Measurements from ENCODE around the gene FAM219B. TPM values are rescaled to one million over a fixed set of nuclear protein-coding genes. Genes with fewer than 3 reads are reported as not detected.
A peak's percentile ranks its signal among the peaks of the same experiment; 100 is the strongest.

FAM219B gene
- total RNA-seq, 2 experiments from 2014 or later: 21.5 to 26.8 TPM

GRCh38 chr15:74870436-74871215 lies 36.0 kb downstream of the FAM219B start:
- intact Hi-C loops (cut with DNase I, micrococcal nuclease): no loop called here
- CTCF ChIA-PET: interaction anchor here (0.8 to 2.0 kb wide), 8 partner anchors 13 to 83 kb away, joined by 3 to 8 read pairs (median 4); partner anchors contain the start of genes FAM219B and ULK3
- peaks cover 41% of the 10 kb centered on the region for H3K36me3 Mint-ChIP-seq (ENCODE audit: low read depth)

DNA sequence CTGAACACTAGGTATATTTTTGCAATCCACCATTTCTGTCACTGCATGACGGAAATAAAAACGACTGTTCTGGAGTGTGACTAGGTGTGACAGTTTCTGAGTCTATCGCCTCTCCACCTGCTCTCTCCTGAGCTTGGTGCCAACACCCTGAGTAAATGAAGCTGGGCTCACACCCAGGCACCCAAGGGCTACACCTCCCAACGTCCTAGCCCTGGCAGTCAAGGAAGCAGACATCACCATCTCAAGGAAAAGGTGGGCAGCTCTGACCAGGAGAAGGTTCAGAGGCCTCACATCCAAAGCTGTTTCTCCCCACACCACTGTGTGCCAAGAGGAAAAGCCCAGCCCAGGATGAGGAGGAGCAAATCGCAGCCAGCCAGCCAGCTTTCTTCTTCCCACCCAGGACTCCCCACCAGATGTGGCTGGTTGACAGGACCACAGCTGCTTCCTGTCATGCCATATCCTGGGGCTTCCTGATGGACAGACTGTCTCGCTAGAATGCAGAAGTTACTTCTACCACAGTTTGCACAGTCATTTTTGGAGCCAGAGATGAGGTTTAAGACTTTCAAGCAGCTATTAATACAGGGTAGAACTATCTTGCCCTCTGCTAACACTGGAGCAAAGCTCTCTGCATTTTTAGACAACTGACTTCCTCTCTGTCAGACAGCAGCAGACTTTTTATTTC lies 36.8 kb downstream of the FAM219B start:
- no peaks in the 10 kb centered on the region for H3K27me3 ChIP-seq (ENCODE audit: control insufficient read depth in 1 of 2, insufficient read depth in 2 of 2, low read length in 2 of 2)
- ATAC-seq (ENCODE audit: poor library complexity) (no peak), DNase-seq (peak in 4 of 14 experiments; percentile 23 to 64 (median 56))
- Mint-ChIP-seq H3K4me3 (peak overlapping the region; percentile 86), H3K36me3 (ENCODE audit: low read depth) (peaks cover 45% of the 10 kb centered on the region), H3K27me3 (no peaks in the 10 kb centered on the region), H3K9me3 (no peaks in the 10 kb centered on the region), H3K4me1 (ENCODE audit: low read depth) (peaks cover 74% of the 10 kb centered on the region), H3K27ac (peak overlapping the region; percentile 72)
- peaks cover 13% of the 10 kb centered on the region for H3K36me3 ChIP-seq (ENCODE audit: insufficient read depth, low read length)
- CTCF ChIA-PET: interaction anchor here (0.8 to 2.0 kb wide), 8 partner anchors 13 to 83 kb away, joined by 3 to 8 read pairs (median 5); partner anchors contain the start of genes FAM219B and ULK3
- TF ChIP-seq, protein P1, sequence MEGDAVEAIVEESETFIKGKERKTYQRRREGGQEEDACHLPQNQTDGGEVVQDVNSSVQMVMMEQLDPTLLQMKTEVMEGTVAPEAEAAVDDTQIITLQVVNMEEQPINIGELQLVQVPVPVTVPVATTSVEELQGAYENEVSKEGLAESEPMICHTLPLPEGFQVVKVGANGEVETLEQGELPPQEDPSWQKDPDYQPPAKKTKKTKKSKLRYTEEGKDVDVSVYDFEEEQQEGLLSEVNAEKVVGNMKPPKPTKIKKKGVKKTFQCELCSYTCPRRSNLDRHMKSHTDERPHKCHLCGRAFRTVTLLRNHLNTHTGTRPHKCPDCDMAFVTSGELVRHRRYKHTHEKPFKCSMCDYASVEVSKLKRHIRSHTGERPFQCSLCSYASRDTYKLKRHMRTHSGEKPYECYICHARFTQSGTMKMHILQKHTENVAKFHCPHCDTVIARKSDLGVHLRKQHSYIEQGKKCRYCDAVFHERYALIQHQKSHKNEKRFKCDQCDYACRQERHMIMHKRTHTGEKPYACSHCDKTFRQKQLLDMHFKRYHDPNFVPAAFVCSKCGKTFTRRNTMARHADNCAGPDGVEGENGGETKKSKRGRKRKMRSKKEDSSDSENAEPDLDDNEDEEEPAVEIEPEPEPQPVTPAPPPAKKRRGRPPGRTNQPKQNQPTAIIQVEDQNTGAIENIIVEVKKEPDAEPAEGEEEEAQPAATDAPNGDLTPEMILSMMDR (IDR thresholded peaks at IDR 0.05): no peak
- intact Hi-C loops (cut with DNase I, micrococcal nuclease): no loop called here
- peak overlapping the region; percentile 21 to 66 for H3K27ac ChIP-seq (ENCODE audit: low read depth in 1 of 2, low read length in 2 of 2)
- POLR2A ChIA-PET: interaction anchor here (0.6 to 2.2 kb wide), 14 partner anchors 9 to 332 kb away, joined by 3 to 12 read pairs (median 4); partner anchors contain the start of genes C15orf39, CLK3, FAM219B and MPI
- no peaks in the 10 kb centered on the region for H3K9me3 ChIP-seq (ENCODE audit: control insufficient read depth in 1 of 2, insufficient read depth in 1 of 2, low read length in 2 of 2)
- peak overlapping the region; percentile 23 for H3K4me3 ChIP-seq (ENCODE audit: low read length)
- H3K4me1 ChIP-seq (ENCODE audit: insufficient read depth, low read length): peaks cover 79% of the 10 kb centered on the region

More at GRCh38 chr15:74870436-74871215, 36.0 kb downstream of the FAM219B start:
- Histone ChIP-seq H3K27me3 (ENCODE audit: control insufficient read depth in 1 of 2, insufficient read depth in 2 of 2, low read length in 2 of 2) (no peaks in the 10 kb centered on the region), H3K4me1 (ENCODE audit: insufficient read depth, low read length) (peaks cover 76% of the 10 kb centered on the region), H3K36me3 (ENCODE audit: insufficient read depth, low read length) (peaks cover 13% of the 10 kb centered on the region), H3K9me3 (ENCODE audit: control insufficient read depth in 1 of 2, insufficient read depth in 1 of 2, low read length in 2 of 2) (no peaks in the 10 kb centered on the region), H3K27ac (ENCODE audit: low read depth in 1 of 2, low read length in 2 of 2) (peak overlapping the region; percentile 21 to 66), H3K4me3 (ENCODE audit: low read length) (no peak overlapping the region)
- ATAC-seq (ENCODE audit: poor library complexity) (no peak), DNase-seq (peak in 1 of 14 experiments; percentile 2)
- TF ChIP-seq, protein P1 (IDR thresholded peaks at IDR 0.05): no peak
- Mint-ChIP-seq H3K27ac (peak overlapping the region; percentile 72), H3K9me3 (no peaks in the 10 kb centered on the region), H3K4me3 (peak overlapping the region; percentile 86), H3K27me3 (no peaks in the 10 kb centered on the region), H3K4me1 (ENCODE audit: low read depth) (peaks cover 69% of the 10 kb centered on the region)
- POLR2A ChIA-PET: interaction anchor here (0.7 to 2.2 kb wide), 10 partner anchors 11 to 331 kb away, joined by 3 to 12 read pairs (median 4); partner anchors contain the start of genes C15orf39, CLK3 and ULK3

- peaks cover 48% of the 10 kb centered on the region for H3K36me3 Mint-ChIP-seq (ENCODE audit: low read depth)
- Histone ChIP-seq H3K27ac (ENCODE audit: low read depth in 1 of 2, low read length in 2 of 2) (peak overlapping the region in 1 of 2 donors; percentile 66), H3K27me3 (ENCODE audit: control insufficient read depth in 1 of 2, insufficient read depth in 2 of 2, low read length in 2 of 2) (no peaks in the 10 kb centered on the region), H3K4me3 (ENCODE audit: low read length) (peak overlapping the region; percentile 23), H3K36me3 (ENCODE audit: insufficient read depth, low read length) (peaks cover 16% of the 10 kb centered on the region), H3K9me3 (ENCODE audit: control insufficient read depth in 1 of 2, insufficient read depth in 1 of 2, low read length in 2 of 2) (no peaks in the 10 kb centered on the region), H3K4me1 (ENCODE audit: insufficient read depth, low read length) (peaks cover 84% of the 10 kb centered on the region)
- peaks cover 78% of the 10 kb centered on the region for H3K4me1 Mint-ChIP-seq (ENCODE audit: low read depth)
- ChIA-PET POLR2A (interaction anchor here (0.6 to 2.2 kb wide), 13 partner anchors 10 to 254 kb away, joined by 3 to 12 read pairs (median 5); partner anchors contain the start of genes CLK3, COX5A, FAM219B and MPI), CTCF (interaction anchor here (1.0 to 2.0 kb wide), 4 partner anchors 13 to 82 kb away, joined by 3 to 7 read pairs (median 6); partner anchors contain the start of gene ULK3)
- TF ChIP-seq, protein P1 (IDR thresholded peaks at IDR 0.05): no peak
- H3K4me3 Mint-ChIP-seq: peak overlapping the region; percentile 86
- H3K27ac Mint-ChIP-seq: peak overlapping the region; percentile 72
- H3K9me3 Mint-ChIP-seq: no peaks in the 10 kb centered on the region
- no peak for ATAC-seq (ENCODE audit: poor library complexity)
- DNase-seq: no peak
- H3K27me3 Mint-ChIP-seq: no peaks in the 10 kb centered on the region
- intact Hi-C loops (cut with DNase I, micrococcal nuclease): no loop called here
Measured at GRCh38 chr15:74869372-74869725, 37.3 kb downstream of the FAM219B start.
